Activated naive CD4-positive, alpha-beta T cell treated with anti-CD3 and anti-CD28 coated beads, Interleukin-2, amount 50 U/mL, for 72 hours (primary cell): Measurements from ENCODE around the gene EHMT1. TPM values are rescaled to one million over a fixed set of nuclear protein-coding genes. Genes with fewer than 3 reads are reported as not detected.

Source experiments
- ATAC-seq, 2 donors: fragments of 150-1000 bp; cut with Tn5 transposase; 2 replicates each; pipeline ENCODE4 v1.10.0; 2021; ENCODE audit warnings: mild to moderate bottlenecking in 2 of 2, moderate library complexity in 2 of 2
- DNase-seq, 2 donors: peaks; one replicate each; pipeline ENCODE4 v3.0.0; 2021 to 2022; ENCODE audit warnings: low spot score in 2 of 2
- H3K27ac Mint-ChIP-seq, 2 donors: one replicate each; pipeline ENCODE4 v1.8.0; 2022; ENCODE audit warnings: mild to moderate bottlenecking in 2 of 2, mixed read lengths in 2 of 2
- H3K36me3 Mint-ChIP-seq, 2 donors: one replicate each; pipeline ENCODE4 v1.8.0; 2022; ENCODE audit warnings: mixed read lengths in 2 of 2
- H3K9me3 Mint-ChIP-seq, 2 donors: one replicate each; pipeline ENCODE4 v1.8.0; 2022; ENCODE audit warnings: mixed read lengths in 2 of 2
- total RNA-seq, 2 donors: library from RNA; stranded (reverse); gene quantifications; one replicate each; pipeline ENCODE4 v1.2.3, GENCODE V29; 2022

EHMT1 gene
- total RNA-seq, 2 donors from 2014 or later, result 80.4 to 85.0 TPM

DNA sequence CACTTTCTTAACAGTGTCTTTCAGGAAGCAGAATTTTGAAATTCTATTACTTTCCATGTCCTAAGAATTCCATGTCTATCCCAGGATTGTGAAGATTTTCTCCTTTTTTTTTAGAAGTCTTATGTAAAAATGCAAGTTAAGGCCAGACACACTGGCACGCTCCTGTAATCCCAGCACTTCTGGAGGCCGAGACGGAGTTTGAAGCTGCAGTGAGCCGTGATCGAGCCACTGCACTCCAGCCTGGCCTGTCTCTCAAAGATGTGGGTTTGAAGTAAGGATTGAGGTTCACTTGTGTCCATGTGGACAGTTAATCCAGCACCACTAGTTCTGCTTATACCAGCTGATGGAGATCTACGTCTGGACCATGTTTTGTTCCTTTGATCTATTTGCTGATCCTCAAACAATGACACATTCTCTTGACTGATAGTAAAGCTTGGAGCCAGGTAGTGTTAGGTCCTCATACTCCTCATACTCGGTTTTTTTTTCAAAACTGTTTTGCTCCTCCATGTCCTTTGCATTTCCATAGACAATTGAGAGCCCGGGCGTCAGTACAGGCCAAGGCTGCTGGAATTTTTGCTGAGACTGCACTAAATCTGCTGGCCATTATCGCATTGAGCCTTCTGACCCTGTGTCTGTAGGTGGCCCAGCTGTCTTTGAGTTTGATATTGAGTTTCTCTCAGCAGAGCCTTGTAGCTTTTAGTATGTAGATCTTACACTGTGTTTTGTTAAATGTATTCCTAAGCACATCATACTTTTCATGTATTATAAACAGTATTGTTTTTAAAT is 205.4 kb downstream of the EHMT1 start:
- DNase-seq, result no peak
- Mint-ChIP-seq H3K9me3 (no peaks in the 10 kb centered on the region), H3K27ac (peak overlapping the region in 1 of 2 donors; percentile 66), H3K36me3 (peaks cover 26 to 29% of the 10 kb centered on the region in 2 donors)
- no peak for ATAC-seq

DNA sequence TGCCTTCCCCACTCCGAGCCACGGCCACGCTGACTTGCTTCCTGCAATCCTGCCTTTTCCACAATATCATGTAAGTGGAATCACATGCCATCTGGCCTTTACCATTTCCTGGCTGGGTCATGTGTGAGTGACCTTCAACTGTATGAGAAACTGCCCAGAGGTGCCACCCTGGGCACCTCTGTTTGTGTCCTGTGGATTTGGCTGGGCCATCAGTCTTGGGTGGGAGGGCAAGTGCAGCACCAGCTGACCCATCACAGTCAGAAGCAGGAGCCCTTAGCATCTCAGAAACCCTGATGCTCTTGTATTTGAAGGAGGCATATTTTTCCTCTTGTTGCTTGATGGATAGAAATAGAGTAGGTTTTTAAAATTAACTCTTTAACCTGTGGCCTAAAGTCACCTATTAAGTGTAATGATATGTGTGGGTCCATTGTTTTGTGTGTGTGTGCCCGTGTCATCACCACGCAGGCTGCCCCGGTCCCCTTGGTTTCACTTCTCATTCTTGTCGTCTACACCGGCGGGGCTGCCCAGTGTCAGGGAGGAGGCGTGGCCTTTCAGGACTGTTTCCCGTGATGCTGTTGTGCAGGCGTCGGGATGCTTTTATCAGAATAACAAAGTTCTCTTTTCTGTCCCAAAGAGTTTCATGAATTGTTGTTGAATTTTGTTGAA is 206.7 kb downstream of the EHMT1 start:
- ATAC-seq, result no peak
- no peak overlapping the region for H3K27ac Mint-ChIP-seq
- DNase-seq, result no peak
- peaks cover 26 to 29% of the 10 kb centered on the region in 2 donors for H3K36me3 Mint-ChIP-seq
- no peaks in the 10 kb centered on the region for H3K9me3 Mint-ChIP-seq

DNA sequence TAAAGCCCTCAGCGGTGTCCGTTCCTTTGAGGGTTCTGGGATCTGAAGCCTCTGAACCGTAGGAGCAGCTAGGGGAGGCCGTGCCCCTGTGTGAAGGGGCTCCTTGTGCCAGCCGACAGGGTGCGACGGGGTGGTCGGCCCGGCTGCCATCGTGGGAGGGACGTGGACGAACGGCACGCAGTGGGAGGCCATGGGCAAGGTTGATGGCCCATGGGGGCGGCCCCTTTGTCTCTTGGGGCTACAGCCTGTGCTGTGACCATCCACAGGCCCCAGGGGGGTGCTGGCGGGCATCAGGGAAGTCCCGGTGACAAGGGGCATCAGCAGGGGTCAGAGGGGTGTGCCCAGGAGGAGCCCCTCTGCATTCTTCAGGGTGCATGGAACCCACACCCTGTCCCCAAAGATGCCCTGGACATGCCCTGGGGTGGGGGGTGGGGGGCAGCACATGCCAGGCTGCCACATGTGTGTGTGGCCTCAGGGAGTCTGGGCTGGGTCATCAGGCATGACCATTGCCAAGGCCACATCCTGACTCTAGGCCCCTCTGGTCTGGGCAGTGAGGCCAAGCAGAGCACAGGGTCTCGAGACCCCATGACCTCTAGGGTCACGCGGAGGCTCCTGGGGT is 209.2 kb downstream of the EHMT1 start:
- no peak overlapping the region for H3K27ac Mint-ChIP-seq
- ATAC-seq (no peak), DNase-seq (no peak)
- peaks cover 21 to 38% of the 10 kb centered on the region in 2 donors for H3K36me3 Mint-ChIP-seq
- H3K9me3 Mint-ChIP-seq, result no peaks in the 10 kb centered on the region

DNA sequence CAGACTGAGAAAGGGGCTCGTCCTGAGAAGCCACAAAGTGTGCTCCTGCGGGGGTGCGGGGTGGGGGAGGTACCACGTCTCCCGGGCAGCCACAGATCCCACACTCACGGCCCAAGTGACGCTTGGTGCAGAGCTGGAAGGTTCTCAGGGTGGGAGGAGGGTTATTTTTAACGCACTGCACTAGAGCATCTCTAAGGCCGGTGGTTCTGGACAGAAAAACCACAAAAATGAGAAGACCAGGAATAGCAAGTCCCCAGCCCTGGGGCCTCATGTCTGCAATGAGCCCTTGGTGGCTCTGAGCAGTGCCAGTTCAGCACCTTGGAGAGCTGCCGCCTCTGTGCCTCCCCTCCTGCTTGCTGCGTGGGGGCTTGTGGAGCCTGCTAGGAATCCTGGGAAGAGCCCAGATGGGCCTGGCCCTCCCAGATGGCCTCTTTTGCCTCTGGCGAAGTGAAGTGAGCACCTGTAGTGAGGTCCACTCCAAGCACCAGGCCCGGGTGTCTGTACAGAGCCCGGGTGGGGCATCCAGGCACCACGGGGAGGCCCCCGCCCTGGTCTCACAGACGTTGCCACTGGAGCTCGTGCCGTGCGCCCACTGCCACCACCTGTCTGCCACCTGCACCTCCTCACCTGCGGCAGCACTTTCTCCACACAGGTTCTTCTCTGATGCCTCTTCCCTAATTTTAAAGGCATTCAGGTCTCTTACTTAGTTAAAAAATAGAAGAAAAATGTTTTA is 209.9 kb downstream of the EHMT1 start:
- DNase-seq (peak in 1 of 2 donors; percentile 20), ATAC-seq (no peak)
- peaks cover 20 to 36% of the 10 kb centered on the region in 2 donors for H3K36me3 Mint-ChIP-seq
- no peaks in the 10 kb centered on the region for H3K9me3 Mint-ChIP-seq
- H3K27ac Mint-ChIP-seq, result no peak overlapping the region

DNA sequence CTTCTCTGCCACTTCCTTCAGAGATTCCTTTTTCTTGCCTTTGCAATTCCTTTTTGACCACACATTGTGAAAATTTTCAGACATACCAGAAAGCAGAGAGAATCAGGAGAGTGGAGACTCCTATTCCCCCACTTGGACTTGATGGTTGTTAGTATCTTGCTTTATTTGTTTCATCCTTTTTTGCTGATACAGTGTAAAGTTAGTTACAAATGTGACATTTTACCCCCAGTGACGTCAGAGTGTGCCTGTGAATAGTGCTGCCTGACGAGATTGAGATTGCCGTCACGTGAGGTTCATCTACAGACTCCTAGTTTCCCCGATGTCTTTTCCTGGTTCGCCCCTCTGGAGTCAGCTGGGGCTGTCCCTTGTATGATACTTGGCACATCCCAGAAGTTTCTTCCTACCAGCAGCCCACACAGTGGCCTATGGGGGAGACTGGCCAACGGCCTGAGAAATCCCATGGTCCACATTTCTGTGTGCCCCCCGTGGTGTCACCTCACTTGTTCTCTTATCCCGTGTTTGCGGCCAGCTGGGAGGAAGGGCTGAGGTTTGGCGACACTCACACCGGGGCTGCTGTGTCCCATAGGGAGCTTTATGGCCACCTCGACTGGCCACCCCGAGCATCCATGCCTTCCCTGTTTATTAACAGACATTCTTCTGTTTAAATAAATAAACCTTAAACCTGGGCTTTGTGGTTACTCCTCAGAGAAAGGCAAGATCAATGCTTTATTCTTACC is 210.6 kb downstream of the EHMT1 start:
- ATAC-seq (no peak), DNase-seq (no peak)
- no peaks in the 10 kb centered on the region for H3K9me3 Mint-ChIP-seq
- H3K36me3 Mint-ChIP-seq, result peaks cover 14 to 29% of the 10 kb centered on the region in 2 donors
- H3K27ac Mint-ChIP-seq, result peak overlapping the region in 1 of 2 donors; percentile 70

DNA sequence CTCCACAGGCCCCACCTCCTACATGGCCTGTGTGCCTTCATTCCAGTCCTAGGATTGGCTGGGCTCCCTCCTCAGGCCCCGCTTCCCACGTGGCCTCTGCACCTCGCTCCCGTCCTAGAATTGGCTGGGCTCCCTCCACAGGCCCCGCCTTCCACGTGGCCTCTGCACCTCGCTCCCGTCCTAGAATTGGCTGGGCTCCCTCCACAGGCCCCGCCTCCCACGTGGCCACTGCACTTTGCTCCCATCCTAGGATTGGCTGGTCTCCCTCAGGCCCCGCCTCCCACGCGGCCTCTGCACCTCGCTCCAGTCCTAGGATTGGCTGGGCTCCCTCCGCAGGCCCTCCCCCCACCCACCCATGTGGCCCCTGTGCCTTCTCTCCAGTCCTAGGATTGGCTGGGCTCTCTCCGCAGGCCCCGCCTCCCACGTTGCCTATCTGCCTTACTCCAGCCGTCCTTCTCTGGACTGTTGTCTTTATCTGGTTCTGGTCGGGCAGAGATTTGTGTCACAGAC is 213.4 kb downstream of the EHMT1 start:
- H3K27ac Mint-ChIP-seq, result no peak overlapping the region
- H3K9me3 Mint-ChIP-seq, result no peaks in the 10 kb centered on the region
- DNase-seq (no peak), ATAC-seq (no peak)
- H3K36me3 Mint-ChIP-seq, result peaks cover 0 to 9% of the 10 kb centered on the region in 2 donors

DNA sequence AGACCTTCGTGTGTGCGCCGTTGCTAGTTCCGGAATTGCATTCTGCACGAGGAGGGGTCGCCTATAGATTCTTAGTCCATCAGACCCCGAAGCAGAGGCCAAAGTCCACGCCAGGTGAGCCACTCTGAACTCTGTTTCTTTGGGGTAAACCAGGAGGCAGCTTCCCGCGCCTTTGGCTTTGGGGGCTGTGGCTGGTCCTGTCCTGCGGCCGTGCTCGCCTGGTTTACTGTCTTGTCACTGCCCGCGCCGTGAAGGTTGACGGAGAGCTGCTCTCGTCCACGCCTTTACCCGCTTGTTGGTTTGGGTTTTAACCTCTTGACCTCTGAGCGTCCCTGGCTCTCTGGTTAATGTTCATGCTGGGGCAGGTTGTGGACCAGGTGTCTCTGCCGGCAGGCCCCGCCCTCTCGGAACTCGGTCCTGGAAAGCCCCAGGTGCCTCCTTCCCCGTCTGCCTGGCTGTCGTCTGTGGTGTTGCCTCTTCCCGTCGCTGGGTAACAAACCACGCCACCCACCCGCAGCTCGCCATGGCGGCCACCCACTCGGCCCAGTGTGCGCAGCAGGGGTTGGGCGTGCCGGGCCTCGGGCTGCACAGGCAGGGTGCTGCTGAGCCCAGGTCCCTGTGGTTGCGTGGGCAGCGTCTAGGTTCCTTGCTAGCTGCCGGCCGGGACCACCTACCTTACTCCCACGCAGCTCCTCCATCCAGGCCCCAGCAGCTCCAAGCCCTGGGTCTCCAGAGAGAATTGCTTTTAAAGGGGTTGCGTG is 214.2 kb downstream of the EHMT1 start:
- H3K9me3 Mint-ChIP-seq, result no peaks in the 10 kb centered on the region
- DNase-seq, result no peak
- H3K36me3 Mint-ChIP-seq, result peaks cover 0 to 9% of the 10 kb centered on the region in 2 donors
- H3K27ac Mint-ChIP-seq, result no peak overlapping the region
- ATAC-seq, result no peak

DNA sequence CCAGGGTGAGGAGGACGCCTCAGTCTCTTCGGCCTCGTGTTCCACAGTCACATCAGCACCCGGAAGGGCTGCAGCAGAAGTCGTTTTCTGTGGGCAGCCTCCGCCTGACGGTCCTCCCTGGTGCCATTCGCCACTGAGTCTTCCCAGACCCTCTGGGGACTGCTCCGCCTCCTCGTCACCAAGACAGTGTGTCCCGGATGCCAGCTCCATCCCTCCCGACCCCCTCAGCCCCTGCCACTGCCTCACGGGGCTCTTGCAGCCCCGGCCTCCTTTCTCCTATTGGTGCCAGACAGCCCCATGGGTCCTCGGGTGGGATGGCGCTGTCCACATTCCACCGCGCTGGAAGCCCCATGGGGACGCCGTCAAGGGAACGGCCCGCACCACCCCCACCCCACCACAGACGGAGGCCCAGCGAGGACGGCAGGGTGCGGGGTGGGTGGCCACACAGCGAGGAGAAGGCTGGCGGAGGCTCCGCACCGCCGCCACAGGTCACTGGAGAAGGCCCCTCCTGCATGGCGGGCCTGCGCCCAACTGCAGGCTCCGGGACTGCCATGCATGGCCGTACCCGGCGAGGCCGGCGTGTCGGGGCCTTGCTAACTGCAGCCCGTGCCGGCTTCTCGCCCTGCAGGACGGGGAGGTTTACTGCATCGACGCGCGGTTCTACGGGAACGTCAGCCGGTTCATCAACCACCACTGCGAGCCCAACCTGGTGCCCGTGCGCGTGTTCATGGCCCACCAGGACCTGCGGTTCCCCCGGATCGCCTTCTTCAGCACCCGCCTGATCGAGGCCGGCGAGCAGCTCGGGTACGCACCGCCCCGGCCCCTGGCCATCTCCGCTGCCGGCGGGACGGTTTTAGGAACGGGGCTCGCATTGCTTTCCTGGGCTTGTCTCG is 215.2 kb downstream of the EHMT1 start:
- H3K36me3 Mint-ChIP-seq, result peaks cover 0 to 9% of the 10 kb centered on the region in 2 donors
- H3K9me3 Mint-ChIP-seq, result no peaks in the 10 kb centered on the region
- ATAC-seq, result no peak
- no peak overlapping the region for H3K27ac Mint-ChIP-seq
- DNase-seq, result no peak

DNA sequence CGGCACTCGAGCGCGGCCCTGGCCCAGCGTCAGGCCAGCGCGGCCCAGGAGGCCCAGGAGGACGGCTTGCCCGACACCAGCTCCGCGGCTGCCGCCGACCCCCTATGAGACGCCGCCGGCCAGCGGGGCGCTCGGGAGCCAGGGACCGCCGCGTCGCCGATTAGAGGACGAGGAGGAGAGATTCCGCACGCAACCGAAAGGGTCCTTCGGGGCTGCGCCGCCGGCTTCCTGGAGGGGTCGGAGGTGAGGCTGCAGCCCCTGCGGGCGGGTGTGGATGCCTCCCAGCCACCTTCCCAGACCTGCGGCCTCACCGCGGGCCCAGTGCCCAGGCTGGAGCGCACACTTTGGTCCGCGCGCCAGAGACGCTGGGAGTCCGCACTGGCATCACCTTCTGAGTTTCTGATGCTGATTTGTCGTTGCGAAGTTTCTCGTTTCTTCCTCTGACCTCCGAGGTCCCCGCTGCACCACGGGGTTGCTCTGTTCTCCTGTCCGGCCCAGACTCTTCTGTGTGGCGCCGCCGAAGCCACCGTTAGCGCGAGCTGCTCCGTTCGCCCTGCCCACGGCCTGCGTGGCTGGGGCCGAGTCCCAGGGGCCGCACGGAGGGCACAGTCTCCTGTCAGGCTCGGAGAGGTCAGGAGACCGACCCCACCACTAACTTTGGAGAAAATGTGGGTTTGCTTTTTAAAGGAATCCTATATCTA is 216.2 kb downstream of the EHMT1 start:
- DNase-seq (no peak), ATAC-seq (no peak)
- Mint-ChIP-seq H3K9me3 (no peaks in the 10 kb centered on the region), H3K27ac (no peak overlapping the region), H3K36me3 (peaks cover 0 to 9% of the 10 kb centered on the region in 2 donors)

DNA sequence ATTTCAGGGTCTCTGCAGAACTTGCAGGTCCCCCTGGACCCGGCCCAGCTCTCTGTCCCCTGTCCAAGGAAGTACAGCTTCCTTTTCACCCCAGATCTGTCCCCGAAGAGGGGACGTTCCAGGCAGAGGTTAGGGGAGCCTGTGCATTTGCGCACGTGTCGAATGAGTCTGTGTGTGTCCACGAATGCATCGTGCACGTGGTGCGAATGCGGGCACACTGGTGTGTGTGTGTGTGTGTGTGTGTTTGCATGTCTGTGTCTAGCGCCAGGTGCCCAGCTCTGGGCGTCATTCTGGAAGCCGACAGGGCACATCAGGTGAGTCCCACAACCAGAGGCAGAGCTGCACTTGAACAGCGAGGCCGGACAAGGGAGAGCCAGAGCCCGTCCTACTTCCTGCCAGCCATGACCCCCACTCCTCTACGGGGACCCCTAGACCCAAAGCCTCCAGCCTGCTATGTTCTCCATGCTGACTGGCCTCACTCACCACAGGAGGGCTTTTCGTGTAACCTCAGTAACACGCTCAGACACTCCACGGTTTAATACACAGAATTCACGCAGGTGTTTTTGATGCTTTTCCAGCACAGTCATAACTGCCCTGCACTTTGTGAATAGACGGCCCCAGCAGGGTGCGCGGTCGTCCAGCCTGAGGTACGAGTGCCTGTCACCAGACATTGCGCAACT is 217.5 kb downstream of the EHMT1 start:
- H3K9me3 Mint-ChIP-seq, result no peaks in the 10 kb centered on the region
- H3K27ac Mint-ChIP-seq, result no peak overlapping the region
- DNase-seq, result no peak
- no peak for ATAC-seq
- peaks cover 0 to 3% of the 10 kb centered on the region in 2 donors for H3K36me3 Mint-ChIP-seq

DNA sequence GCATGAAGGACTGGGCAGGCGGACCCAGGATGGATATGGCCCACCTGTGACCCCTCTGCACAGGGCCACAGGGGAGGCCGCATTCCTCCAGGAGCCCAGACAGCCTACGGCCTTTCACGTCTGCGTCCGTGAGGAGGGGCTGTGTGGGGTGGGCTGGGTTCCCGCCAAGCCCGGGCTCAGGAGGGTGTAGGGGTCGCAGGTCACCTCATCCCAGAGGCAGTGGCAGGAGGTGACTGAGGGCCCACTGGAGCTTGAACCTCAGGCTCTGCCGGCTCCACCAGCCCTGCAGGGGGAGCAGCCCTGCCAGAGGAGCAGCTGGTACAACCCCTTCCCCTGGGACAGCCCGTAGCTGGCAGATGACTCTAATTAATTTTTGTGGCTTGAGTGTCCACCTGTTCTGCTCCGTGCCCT is 218.0 kb downstream of the EHMT1 start:
- Mint-ChIP-seq H3K9me3 (no peaks in the 10 kb centered on the region), H3K36me3 (no peaks in the 10 kb centered on the region), H3K27ac (no peak overlapping the region)
- peak in 1 of 2 donors; percentile 4 for ATAC-seq
- no peak for DNase-seq

DNA sequence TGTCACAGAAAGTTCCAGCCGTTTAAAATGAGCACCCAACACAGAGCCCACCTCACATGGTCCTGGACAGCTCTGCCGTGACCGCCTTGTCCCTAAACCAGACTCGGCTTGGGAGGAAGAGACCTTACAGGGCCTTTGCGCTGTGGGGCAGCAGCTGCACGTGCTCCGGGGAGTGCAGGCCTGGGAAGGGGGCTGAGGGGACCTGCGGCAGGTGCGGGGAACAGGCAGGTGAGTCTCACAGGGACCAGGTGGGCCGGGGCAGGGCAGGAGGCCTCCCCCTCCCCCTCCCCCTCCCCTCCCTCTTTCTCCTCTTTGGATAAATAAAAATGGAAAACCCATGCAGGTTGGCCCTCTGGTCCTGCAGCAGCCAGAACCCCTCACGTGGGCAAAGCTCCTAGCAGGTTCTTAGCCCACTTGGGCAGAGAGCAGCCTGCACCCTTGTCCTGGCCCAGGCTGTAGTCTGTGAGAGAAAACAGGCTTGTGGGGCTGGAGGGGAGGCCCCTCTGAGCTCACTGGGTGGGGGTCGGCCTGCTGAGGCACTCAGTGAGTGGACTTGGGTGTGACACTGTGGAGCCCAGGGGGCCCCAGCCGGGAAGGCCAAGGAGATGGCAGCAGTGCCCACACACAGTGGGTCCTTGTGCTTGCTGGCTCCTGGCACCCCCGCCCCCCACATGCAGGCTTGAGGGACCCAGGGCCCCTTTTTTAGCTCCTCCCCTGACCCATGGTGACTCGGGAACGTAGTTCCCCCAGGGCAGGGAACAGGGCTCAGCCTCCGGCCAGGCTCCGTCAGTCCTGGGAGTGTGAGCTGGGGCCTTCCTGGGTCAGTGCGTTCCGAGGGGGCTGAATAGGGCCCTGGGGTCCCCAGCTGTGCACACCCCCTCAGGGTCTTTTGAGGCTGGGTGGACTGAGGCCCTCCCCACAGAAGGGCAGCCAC is 218.8 kb downstream of the EHMT1 start:
- no peak for DNase-seq
- Mint-ChIP-seq H3K9me3 (no peaks in the 10 kb centered on the region), H3K36me3 (no peaks in the 10 kb centered on the region), H3K27ac (no peak overlapping the region)
- no peak for ATAC-seq

DNA sequence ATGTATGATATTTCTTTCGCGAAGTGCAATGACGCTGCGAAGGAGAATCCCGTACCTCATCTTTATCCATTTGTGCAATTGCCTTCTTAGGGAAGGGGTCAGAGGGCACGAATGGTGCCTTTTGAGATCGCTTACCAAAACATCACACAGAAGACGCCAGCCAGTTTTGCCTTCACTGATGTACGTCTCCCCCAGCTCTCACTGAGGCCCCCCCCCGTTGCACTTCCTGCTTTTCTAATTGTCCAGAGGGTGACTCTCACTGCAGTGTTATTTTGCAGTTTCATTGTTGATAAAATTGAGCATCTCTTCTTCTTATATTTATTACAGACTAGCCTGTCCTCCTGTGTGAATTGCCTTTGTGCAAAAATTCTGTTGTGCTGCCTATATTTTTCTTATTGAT is 219.8 kb downstream of the EHMT1 start:
- H3K27ac Mint-ChIP-seq, result no peak overlapping the region

More for the DNA sequence above, 219.8 kb downstream of the EHMT1 start:
- Mint-ChIP-seq H3K9me3 (peaks cover 0 to 4% of the 10 kb centered on the region in 2 donors), H3K36me3 (no peaks in the 10 kb centered on the region)
- DNase-seq (no peak), ATAC-seq (no peak)
